ENCODE results near the gene PALLD.
"Not testable (repeated sequence)": the region's sequence is repeated elsewhere in the genome, so short reads cannot be mapped to it uniquely, and the experiment has no call there.

- not testable (repeated sequence) for TF ChIP-seq EP300, CTCF (IDR thresholded peaks at IDR 0.05)
These were observed 38.6 kb upstream of the PALLD start for GRCh38 chr4:168458256-168458655.

All from suprapubic skin (tissue), 3 donors.